Activated CD4-positive, alpha-beta T cell treated with anti-CD3 and anti-CD28 coated beads, Interleukin-2, amount 50 U/mL, for 24 hours (primary cell): ENCODE results near the gene SERGEF.

Source experiments
- DNase-seq, 2 donors: peaks; one replicate each; pipeline ENCODE4 v3.0.0-alpha.2; 2020; ENCODE audit warnings: low read depth in 1 of 2, low spot score in 1 of 2

Gene SERGEF

DNA sequence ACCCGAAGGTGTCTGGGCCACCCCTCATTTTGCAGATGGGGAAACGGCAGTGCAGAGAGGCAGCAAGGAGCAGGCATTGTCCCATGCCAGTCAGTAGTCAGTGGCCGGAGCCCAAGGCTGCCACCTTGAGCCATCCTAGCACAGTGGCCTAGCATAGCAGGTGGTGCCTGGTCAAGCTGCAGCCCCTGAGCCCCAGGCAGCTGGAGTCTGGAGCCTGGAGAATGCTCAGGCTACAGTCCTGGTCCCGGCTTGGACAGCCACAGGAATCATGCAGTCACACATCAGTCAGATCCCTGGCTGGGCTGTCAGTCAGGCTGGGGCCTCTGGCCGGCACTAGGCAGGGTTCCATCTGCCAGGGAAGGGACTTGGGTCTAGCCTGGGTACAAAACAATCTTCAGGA lies 259.7 kb downstream of the SERGEF start:
- no peak for DNase-seq

DNA sequence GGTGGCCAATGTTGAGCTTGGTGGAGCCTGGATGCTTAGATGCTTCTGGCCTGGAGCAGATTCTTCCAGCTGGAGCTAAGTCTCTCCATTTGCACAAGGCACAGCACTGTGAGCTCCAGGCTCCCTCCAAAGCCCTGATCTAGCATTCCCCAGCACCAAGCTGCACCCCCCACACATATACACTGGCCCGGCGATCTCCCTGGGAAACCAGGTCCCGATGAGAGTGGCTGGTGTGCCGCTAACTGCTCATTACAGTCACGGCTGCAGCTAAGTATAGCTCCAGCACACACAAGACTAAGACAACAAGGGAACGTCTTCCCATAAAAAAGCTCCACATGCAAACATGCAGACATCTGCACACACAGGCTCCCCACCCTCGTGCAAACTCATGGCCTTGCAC lies 260.7 kb downstream of the SERGEF start:
- DNase-seq: no peak

DNA sequence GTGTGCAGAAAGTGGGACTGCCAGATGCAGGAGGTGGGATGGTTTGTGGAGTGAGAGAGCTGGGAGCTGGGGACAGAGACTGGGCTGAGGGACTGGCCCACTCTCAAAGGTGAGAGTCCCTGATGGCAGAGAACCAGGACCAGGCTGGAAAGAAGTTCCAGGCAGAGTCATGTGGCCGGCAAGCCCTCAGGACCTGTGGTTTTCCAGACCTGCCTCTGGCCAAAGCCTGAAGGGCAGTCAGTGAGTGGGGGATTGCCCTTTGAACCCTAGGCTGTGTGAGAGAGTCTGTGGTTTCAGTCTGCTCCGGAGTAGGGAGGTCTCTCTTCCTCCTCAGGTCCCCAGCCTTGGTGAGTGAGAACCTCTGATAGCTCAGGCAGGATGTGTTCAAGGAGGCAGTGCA lies 261.3 kb downstream of the SERGEF start:
- DNase-seq: no peak

DNA sequence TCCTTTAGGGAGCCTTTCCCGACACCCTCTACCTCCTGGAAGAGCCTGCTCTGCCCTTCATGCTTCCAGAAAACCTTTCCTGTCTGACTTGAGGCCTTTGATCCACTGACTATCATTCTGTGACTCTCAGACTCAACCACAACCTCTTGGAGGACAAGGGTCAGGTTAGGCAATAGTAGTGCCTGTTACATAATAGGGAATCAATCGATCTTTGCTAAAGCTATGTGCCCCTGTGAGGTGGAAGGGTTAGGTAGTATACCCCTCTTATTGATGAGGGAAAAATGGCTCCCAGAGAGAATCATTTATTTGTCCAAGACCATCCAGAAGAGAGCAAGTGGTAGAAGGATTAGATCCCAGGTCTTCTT lies 262.1 kb downstream of the SERGEF start:
- no peak for DNase-seq

DNA sequence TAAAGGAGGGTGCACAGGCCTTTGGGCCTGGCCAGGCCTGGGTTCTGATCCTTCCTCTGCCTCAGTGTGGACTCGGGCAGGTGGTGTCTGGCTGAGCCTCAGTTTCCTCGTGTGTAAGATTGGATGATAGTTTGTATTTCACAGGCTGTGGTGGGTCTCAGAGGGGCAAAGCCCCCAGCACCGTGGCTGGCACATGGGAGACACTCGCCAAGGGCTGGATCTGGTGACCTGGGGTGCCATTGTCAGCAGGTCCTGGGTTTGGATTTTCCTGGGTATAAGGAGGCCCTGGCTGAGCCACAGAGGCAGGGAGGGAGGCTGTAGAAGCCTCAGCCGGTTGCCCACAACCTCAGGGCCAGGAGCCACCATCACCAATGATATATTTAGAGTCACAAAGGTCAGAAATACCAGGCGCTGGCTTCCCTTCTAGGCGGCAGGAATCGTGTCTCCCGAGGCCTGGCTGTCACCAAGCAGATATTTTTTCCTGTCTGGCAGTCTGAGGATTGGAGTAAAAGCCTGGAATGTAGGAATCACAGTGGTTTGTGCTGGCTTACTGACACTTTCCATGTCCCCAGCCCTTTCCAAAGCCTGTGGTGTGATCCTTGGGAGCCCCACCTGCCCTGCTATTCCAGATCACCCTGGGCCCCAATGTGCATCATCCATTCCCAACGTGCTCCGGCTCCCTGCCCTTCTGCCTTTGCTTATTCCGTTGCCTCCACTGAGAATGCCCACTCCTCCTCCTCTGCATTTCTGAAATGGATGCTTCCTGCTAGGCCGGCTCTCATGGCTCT lies 262.6 kb downstream of the SERGEF start:
- DNase-seq: no peak

DNA sequence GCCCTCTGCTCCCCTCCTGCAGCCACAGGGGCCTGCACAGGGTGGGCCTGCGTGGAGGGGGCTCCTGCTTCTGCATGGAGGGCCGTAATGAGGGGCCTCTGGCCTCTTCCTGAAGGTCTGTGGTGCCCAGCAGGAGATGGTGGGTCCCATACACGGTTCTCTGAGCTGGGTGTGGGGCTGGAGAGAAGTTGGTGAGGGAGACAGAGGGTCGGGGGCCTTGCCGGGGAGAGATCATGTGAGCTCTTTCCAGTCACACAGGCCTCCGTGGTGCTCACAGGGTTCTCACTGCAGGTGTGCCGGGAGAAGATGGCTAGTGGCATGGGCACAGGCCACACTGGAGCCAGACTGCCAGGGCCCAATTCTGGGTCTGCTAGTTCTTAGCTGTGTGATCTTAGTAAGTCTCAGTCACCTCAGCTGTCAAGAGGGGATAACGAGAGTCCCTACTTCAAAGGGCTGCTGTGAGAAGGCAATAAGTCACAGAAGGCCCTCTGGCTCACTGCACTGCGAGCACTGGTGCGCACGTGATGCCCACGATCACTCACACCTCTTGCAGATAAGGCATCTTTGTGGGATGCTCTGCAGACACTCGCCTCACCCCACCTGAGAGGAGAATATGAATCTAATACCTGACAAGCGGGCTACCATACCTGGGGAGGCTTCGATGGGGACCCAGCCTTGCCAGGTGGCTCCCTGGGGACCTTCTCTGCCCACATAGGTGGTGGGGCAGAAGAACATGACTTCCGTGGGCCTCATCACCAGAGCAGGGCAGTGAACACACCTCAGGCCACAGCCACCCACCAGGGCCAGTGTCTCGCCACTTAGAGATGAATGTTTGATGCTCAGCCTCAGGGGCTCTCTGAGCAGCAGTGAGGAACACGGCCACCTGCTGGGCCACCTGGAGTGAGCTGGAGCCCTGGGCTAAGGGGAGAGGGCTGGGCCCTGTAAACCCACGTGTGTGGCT lies 263.8 kb downstream of the SERGEF start:
- no peak for DNase-seq

DNA sequence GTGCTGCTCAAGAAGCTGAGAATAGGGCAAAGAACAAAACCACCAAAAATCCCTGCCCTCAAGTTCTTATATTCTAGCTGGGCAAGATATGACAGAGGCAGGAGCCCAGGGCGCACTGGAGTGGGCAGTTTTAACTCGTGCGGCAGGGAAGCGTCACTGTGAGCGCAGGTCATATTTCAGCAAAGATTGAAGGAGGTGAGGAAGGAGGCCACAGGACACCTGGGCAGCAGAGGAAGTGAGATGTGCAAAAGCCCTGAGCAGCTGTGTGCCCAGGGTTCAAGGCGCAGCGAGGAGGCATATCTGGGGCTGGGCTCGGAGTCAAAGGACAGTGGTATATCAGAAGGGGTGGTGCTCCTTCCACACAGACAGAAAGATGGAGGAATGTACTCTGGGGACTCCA lies 264.8 kb downstream of the SERGEF start:
- no peak for DNase-seq

DNA sequence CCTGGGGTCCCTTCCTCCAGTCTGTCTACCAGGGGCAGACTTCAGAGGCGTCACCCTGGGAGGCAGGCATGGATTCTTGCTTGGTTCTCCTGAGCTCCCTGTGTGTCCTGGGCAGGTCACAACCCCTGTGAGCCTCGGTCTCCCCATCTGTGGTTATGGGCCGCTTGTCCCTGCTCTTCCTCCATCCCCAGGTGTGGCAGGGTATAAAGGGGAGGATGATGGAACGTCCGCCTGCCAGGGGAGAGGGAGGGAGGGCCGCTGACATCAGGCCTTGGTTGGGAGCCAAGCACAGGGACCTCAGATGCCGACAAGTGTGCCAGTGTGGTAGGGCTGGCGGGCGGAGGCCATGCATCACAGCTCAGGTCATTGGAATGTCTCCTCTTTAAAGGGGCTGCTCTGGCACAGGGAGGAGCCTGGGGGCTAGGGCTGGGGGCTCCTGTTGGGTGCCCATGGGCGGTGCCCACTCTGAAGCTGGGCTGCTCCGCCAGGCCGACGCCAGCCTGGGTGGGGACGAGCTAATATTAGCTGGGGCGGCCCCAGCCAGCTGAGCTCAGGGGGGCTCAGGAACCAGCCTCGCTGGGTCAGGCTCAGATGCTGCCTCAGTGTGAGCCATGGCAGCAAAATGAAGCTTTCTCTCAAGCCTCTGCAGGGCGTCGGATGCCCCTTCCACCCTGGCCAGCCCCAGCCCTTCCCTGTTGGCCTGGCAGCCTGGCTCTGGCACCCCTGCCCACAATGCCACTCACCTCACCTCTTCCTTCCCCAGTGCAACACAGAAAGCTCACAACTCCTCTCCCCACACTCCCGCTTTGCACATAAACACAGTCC lies 265.5 kb downstream of the SERGEF start:
- DNase-seq: no peak

DNA sequence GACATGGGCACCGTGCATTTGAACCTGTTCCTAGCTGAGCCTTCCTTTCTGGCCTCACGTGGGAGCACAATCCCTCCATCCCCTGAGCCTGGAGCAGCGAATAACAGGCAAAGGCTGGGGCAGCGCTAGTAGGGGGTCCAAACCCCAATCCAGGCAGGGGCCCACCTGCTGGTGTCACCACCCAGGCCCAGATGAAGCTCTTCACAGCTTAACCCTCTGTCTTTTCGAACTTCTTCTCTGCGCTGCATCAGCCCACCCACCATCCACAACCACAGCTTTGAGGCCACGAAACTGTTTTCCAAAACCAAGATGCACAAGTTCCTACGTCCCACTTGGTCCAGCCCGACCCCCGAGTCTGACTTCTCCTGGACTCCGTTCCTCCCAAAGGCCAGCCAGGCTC lies 266.8 kb downstream of the SERGEF start:
- DNase-seq: no peak

DNA sequence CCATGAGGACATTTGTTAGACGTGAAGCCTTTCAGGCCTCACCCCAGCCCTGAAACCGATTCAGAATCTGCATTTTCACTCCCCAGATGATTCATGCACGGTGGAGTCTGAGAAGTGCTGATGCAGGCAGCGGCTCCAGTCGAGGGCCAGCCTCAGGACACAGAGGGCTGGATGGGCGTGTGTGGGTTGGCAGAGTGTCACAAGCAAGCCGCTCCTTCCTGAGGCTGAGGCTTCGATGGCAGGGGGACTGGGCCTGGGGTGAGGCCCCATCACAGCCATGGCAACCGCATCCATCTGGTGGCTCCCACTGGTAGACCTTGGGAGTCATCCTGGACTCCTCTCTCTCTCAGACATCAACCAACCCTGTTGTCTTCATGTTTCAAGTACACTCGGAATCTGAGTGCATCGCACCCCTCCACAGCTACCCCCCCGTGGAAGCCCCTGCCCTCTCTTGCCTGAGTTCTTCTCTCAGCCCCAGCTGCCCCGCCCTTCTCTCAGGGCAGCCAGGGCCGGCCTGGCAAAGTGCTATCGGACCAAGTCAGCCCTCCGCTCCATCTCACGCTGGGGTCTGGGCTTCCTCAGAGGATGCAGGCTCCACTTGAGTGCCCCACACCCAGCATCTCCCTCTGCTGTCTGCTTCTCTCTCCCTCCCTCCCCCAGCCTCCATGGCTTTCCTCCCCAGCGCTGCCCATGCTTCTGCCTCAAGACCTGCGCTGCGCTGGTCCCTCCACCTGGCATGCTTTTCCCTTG lies 267.6 kb downstream of the SERGEF start:
- no peak for DNase-seq

DNA sequence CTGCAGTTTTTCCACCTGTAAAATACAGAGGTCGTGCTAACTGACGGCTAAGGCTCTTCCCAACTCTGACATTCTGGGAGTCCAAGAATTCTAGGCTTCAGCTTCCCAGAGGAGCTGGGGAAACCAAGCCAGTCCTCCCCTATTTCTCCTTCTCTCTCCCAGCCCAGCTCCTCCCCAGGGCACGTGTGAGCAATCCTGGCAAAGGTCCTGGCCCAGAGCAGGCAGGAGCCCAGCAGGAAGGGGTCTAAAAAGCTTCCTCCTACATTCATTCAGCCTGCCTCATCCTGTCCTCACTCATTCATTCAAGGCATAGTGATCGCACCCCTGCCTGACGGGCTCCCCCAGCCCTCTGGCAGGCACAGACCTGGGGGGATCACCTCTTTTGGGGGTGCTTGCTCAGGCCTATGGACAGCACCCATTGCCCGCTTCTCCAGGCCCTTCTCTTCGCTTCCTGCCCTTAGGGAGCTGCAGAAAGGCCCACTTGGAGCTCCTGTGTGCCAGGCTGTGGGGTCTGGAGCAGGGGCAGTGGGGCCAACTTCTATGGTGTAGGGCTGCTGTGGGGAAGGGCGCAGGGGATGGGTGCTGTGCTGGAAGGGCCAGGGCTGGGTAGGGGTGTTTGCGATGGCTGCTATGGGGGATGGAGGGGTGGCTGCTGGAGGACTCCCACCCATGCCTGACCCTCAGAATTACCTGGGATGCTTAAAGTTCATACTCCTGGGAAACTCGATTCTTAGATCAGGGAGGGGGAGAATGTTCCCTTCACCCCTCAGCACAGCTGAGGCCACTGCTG lies 268.5 kb downstream of the SERGEF start:
- no peak for DNase-seq

DNA sequence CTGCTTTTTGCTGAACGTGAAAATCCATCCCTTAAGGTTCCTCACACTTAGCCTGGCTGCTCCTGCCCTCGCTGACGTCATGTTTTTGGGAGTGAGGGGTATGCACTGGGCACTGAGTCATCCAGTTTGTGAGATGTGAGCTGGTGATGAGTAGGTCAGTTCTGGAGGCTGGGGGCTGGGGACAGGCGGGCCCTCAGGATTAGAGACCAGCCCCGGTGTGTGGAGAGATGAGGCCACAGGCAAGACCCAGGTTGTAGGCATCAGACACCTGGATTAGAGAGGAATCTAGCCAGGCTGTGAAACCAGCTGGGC lies 269.1 kb downstream of the SERGEF start:
- DNase-seq: no peak

DNA sequence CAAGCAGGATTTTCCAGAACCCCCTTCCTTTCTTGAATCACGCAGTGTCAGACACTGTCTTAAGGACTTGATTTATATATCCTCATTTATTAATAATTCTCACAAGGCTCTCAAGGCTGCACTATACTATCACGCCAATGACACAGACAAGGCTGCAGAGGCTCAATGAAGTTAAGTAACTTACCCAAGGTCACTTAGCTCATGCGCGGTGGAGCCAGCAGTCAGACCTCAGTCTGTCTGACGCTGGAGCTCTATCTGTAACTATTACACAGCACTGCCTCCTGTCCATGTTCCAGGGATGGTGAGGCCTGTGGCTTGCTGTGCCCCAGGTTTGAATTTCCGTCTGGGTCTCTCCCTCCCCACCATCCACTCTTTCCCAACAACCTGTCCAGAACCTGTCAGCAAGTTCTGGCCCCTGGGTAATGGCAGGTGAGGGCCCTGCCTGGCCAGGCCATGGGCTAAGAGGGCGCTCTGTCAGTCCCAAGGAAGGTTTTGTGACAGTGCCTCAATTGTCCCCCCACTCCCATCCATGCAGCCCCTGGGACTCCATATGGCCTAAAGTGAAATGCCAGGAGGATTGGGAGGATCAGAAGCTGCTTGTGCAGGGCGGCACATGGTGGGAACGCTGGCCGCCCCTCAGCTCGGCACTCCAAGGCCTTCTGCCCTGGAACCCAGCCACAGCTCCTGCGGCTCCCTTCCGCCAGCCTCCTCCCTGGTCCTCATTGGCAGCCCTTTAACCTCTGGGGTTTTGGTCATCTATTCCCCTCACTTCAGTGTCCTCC lies 269.6 kb downstream of the SERGEF start:
- DNase-seq: no peak

DNA sequence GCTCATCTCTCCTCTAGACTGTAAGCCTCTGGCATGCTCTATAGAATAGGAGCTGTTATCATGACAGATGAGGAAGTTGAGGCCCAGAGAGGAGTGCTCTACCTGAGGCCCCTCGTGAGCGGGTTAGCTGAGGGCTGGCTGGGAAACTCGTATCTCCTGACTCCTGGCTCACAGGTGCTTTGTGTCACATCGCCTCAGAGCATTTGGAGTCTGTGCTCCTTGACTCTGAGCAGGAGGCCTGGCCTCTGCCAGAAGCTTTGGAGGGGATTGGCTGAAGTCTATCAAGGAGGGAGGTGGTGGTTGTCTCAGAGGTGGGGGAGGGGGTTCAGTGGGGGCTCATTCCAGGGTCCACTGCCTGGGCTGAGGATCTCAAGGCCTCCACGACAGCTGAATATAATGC lies 270.8 kb downstream of the SERGEF start:
- DNase-seq: no peak

DNA sequence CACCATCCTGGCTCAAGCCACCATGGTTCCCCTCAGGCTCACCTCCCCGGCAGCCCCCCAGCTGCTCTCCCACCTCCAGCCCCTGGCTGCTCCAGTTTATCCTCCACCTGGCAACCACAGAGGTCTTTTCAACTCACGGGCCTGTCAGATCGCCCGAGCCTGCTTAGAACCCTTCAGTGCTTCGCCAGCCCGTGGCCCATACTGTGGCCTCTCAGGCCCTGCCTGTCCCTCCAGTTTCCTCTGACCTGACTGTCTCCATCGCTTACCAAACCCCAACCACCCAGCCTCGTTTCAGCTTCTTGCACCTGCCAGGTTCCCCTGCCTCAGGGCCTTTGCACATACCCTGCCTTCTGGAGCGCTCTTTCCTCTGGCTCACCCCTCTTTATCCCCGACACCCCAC lies 271.4 kb downstream of the SERGEF start:
- no peak for DNase-seq

DNA sequence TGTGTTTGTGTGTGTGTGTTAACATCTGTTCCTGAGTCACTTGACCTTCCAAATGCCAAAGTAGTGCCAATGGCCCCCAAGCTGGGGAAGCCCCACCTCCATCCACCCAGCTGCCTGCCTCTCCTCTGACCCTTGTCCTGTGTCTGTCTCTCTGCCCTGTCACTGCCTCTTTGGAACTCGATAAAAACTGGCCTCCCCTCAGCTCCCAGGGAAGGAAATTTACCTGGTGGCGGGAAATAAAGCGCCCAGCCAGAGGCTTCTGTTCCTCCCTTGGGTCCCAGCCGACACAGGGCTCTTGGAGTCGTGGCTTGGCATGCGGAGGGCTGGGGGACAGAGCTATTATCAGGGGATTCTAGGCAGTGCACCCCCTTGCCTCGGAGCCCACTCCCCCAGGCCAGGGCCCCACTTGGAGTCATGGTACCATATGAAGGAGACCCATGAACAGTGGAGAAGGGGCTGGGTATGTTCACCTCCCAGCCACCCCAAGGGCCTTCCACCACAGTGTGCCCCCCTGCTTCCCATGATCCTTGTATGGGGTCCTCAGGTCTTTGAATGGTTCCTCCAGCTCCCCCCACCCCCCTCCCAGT lies 272.1 kb downstream of the SERGEF start:
- no peak for DNase-seq

DNA sequence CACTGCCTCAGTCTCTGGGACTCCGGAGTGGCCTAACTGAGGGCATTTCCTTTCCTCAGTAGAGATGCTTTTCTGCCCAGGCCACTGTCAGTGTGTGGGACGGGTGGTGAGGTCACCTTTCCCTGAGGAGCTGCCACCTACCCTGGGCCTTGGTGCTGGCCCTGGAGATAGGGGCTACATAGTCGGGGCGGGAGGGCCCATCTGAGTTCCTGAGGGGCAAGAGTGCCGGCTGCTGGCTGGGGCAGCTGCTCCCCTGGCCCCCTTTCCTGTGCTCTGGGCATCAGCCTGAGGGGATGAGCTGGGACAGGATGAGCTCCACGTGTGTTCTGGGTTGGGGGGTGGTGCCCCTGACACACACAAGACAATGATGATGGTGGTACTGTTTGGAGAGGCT lies 272.9 kb downstream of the SERGEF start:
- no peak for DNase-seq

DNA sequence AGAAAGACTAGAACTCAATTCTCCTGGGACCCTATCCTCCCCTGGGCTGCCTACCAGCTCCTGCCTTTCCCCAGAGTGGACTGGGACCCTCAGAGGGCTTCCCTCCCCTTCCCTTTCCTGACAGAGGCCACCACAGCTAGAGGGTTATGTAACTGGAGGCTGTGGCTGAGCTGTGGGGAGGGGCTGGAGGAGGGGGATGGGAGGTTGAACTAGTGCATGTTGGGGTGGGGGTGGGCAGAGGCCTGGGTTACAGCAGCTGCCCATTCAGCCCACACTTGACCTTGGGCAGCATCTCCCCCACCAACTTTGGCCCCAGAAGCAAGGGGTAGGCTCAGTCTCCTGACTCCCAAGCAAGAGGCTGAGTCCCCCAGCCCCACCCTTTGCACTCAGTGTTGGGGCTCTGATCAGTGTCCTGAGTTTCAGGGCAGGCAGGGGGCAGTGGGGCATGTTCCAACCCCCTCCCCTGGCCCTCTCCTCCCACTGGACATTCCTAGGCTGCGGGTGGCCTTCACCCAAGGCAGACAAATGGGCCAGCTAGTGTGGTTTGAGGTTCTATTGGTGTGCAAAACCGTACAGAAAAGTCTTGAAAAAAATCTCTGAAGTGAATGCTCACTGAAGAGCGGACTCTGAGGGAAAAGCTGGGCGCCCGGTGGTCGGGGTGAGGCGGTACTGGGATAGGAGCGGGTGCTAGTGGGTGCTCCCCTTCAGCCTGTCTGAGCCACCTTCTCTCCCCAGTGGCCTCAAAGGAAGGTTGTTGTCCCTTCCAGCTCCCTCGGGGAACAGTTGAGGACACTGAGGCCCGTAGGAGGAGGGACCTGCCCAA lies 274.5 kb downstream of the SERGEF start:
- DNase-seq: no peak
